ENCODE data around the gene TTLL1.
A peak's percentile ranks its signal among the peaks of the same experiment; 100 is the strongest.
"Not testable (repeated sequence)": the region's sequence is repeated elsewhere in the genome, so short reads cannot be mapped to it uniquely, and the experiment has no call there.

Gene TTLL1

DNA sequence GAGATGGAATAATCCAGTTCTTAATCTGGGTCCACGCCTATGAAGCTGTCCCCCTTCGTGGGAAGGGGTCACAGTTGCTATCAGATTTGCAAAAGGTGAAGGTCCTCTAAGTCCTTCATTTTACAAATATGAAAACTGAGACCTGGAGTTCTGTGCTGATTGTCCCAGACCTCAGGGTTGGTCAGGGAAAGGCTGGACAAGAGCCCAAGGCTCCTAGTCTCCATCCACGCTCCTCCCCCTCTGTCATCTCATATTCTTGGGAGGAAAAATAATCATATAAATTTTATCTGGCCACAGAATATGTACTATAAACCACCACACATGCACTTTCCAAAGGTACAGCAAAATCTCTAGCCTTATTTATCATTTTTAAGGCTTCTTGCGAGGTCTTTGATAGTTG lies 79.7 kb downstream of the TTLL1 start:
- DNase-seq = no peak

DNA sequence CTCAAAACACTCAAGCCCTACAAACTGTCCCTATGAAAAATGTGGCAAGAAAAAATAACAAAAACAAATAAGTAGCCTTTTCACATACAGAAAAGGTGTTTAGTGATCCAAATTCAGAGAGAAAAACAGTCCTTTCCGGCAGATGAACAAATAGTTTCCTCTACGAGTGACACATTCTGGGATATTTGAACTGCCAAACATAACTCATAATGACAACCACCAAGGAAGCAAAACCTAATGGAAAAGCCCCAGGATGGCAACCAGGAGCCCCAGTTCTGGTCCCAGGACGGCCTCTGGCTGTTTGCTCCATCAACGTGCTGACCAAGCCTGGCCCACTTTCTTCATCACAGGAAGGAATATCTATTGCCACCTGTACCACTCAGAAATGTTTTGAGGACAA lies 80.3 kb downstream of the TTLL1 start:
- no peak for DNase-seq

- no peak for DNase-seq
These were observed 80.7 kb downstream of the TTLL1 start for GRCh38 chr22:43008509-43008908.

GRCh38 chr22:43007519-43008102 lies 81.6 kb downstream of the TTLL1 start:
- peak; percentile 66 for DNase-seq

- no peak for DNase-seq
These were observed 82.4 kb downstream of the TTLL1 start for GRCh38 chr22:43006753-43007152.

GRCh38 chr22:43006016-43006505 lies 83.1 kb downstream of the TTLL1 start:
- no peak for DNase-seq

- DNase-seq = no peak
These were observed 84.1 kb downstream of the TTLL1 start for GRCh38 chr22:43005106-43005505.

DNA sequence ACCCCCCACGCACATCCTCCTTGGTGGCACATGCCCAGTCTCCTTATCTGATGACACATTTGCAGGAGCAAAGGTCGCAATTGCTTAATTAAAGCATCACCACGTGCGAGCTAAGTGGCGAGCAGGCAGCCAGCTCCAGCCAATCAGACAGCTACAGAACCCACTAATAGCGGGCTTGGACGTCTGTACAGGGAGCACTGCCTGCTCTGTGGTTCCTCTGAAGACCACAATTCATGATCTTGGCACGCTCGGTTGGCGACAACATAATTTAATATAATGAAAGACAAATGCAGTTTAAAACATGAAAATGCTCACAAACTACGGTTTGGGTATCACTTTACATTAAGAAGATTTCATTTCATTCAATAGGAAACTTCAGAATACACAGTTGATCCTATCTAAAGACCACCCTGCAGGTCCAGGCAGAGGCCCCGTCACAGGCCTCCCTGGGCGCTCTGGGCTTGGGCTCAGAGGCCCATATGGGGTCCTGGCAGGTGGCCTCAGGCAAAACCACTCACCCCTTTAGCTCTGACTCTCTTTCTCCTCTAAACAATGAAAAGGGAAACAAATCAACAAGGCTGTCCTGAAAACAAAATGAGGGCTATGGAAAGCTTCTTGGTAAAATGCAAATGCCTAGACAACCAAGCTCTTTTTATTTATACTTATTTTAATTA lies 84.7 kb downstream of the TTLL1 start:
- no peak for DNase-seq

DNA sequence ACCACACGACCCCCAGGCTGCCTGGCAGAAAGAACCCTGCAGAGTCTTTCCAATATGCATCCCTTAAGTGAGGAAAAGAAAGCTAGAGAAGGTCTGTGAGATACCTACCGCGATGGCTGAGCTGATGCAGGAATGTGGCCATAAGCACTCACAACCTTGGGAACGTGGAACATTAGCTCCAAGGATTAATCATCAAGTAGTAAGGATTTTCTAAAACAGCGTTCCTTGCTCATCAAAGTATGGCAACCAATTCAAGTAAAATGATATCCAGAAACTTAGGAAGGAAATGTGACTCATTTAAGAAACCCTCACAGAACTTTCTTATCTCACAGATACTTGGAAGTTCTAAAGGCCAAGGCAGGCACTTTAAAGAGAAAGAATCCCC lies 87.0 kb downstream of the TTLL1 start:
- DNase-seq = peak; percentile 76

GRCh38 chr22:43001271-43002201 lies 87.7 kb downstream of the TTLL1 start:
- DNase-seq = no peak

DNA sequence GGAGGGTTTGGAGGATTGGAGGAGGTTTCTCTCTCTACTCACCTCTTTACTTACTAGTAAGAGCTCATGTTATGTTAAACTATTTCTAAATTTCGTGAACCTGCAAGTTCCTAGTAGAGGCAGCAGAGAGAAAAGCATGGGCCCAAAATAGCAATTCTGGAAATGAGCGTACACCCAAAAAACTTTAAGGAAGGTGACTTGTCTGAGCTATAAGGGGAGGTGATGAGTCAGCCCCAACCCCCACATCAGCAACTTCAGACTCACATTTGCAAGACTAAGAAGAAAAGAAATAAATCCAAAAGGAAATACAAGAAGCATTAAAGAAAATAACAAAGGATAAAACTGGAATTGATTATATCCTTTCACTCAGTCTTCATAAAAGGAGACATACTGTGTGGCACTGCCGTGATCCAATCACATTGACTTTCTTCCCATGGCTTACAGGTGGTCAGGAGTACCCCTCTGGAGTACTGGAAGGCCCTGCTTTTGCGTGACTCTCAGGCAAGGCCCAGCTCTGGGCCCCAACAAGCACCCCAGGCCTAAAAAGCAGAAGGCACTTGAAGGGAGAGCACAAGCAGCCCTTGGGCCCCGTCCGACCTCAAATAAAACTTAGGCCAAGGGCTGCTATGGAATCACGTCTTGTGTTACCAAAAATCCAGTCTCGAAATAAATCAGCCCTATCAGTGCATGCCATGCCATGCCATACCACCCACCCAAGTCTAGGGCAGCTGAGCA lies 88.6 kb downstream of the TTLL1 start:
- no peak for DNase-seq

DNA sequence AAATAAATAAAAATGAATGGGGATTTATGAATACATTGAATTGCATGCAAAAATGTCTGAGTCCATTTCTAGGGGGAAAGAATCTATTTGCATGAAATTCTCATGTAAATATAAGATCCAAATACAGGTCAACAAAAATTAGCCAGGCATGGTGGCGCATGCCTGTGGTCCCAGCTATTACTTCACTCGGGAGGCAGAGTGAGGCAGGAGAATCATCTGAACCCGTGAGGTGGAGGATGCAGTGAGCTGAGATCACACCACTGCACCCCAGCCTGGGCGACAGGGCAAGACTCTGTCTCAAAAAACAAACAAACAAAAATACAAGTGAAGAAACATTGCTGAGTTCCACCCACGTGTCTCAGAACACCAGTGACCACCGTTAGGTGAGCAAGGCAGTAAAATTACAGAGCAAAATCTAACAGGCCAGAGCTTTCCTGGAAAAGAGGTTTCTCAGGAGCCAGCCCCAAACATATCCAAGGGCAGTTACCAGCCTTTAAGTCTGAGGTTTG lies 91.6 kb downstream of the TTLL1 start:
- no peak for DNase-seq

GRCh38 chr22:42996646-42997365 lies 92.4 kb downstream of the TTLL1 start:
- DNase-seq = no peak

DNA sequence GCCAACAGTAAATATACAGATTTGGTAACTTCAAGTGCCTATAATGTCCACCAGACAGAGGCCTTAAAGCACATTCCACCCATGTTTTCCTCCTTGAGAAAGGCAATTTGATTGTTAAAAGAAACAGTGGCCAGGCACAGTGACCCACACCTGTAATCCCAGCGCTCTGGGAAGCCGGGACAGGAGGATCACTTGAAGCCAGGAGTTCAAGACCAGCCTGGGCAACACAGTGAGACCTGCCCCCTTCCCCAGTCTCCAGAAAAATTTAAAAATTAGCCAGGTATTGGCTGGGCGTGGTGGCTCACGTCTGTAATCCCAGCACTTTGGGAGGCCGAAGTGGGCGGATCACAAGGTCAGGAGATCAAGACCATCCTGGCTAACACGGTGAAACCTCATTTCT lies 93.5 kb downstream of the TTLL1 start:
- not testable (repeated sequence) for DNase-seq

DNA sequence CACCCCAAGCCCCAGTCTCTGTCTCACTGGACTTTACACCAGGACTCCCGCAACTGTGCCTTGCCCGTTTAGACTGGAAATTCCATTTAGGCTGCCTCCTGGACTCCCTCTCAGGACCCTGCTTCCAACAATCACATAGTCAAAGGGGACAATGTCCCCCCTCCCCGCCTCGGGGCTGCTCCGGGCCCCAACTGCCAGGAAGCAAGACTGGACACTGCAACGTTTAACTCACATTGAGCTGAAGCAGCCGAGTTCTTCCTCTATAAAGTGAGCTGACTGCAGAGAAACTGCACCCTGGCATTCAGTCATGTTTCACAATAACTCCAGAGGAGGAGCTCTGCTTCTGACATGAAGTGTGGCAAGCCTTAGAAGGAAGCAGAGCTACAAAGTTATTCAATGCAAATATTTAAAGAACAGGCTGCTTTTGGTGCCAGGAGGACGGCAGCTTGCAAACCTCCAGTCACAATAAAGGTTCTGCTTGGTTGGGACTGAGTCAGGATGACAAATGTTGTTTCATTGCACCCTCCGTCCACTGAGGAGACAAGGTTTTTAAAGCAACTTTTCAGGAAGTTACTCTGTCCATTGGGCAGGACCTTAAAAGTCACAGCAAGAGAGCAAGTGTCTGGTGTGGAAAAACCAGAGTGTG lies 94.2 kb downstream of the TTLL1 start:
- DNase-seq = peak; percentile 56

- no peak for DNase-seq
These were observed 94.8 kb downstream of the TTLL1 start for GRCh38 chr22:42994276-42994916.

GRCh38 chr22:42993651-42994275 lies 95.4 kb downstream of the TTLL1 start:
- DNase-seq = no peak

- no peak for DNase-seq
These were observed 96.2 kb downstream of the TTLL1 start for GRCh38 chr22:42992886-42993479.

- DNase-seq = no peak
These were observed 97.1 kb downstream of the TTLL1 start for GRCh38 chr22:42992092-42992491.

- peak; percentile 35 for DNase-seq
These were observed 98.1 kb downstream of the TTLL1 start for GRCh38 chr22:42991010-42991651.

Data from NCI-H226 (cell line).